ENCODE data around the gene SPATA21.
"Not testable (repeated sequence)": the region's sequence is repeated elsewhere in the genome, so short reads cannot be mapped to it uniquely, and the experiment has no call there.

The SPATA21 gene

DNA sequence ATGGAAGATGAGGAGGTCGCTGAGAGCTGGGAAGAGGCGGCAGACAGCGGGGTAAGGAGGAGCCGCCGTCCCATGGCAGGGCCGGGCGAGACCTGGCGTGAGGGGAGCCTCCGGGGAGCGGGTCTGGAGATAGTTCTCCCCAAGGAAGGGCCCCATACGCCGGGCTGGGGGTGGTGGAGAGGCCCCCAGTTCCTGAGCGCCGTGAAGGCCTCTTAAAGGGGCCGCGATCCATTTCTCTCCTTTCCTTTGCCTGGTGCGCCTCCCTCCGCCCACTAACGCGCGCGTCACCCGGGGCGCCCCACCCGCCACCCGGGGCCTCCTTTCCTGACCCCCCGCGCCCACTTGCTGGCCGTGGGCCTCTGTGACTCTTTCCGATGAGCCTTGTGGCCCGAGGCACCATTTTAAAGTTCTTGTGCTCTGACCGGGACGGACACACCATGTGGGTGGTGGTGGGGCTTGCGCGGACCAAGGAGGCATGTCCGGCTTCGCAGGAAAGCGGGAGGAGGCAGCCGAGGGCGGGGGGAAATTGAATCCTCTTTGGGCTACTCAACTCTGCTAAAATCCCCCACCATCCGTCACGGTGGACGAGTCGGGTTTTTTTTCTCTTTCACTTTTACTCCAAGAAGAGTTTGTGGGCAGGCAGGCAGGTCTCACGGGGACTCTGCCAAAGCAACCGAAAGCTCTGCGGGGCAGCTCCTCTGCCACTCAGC lies 69.8 kb downstream of the SPATA21 start:
- DNase-seq, result peak; percentile 62 to 94 (median 86)
- intact Hi-C loops (cut with DNase I), result loop anchor here (10.0 kb wide), 1 partner anchor 283 kb away; no protein-coding TSS in a partner anchor

DNA sequence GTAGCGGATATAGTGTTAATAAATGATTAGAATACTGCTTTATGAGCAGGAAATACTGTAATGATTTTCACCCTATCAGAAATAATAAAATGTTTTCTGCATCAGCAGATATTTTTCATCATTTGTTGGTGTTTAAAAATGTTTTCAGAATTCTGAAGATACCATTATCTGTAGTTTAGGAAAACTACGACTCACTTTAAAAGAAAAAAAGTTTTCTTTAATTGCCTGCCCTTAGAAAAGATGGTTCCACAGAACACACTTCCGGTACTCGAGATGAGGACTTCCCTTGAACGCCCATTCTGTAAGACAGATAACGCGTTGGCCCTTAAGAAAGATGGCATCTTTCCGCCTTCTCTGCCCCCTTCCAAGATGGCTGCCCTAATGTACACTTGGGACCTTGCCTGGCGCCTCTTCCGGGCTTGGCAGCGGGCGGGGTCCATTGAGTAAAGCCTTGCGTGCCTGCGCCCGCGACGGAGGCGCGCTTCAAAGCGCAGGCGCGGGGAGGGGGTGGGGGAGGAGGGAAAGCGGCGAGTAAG lies 70.4 kb downstream of the SPATA21 start, which contains the start of gene SZRD1:
TSS of gene SZRD1 (plus strand) at position 521 of the 536 bp plus-strand sequence. CDS start 16 bp downstream, outside the sequence.
- intact Hi-C loops (cut with DNase I), result loop anchor here (10.0 kb wide), 1 partner anchor 282 kb away; no protein-coding TSS in a partner anchor
- peak; percentile 92 to 99 (median 96) for DNase-seq

DNA sequence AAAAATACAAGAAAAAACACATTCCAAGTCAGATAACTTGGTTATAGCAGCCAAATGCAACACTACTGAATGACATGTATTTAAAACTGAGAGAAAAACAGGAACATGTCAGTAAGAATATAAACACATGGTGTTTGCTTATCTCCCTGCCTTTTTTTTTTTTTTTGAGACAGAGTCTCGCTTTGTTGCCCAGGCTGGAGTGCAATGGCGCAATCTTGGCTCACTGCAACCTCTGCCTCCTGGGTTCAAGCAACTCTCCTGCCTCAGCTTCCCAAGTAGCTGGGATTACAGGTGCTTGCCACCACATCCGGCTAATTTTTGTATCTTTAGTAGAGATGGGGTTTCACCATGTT lies 72.1 kb downstream of the SPATA21 start:
- DNase-seq, result not testable (repeated sequence)

DNA sequence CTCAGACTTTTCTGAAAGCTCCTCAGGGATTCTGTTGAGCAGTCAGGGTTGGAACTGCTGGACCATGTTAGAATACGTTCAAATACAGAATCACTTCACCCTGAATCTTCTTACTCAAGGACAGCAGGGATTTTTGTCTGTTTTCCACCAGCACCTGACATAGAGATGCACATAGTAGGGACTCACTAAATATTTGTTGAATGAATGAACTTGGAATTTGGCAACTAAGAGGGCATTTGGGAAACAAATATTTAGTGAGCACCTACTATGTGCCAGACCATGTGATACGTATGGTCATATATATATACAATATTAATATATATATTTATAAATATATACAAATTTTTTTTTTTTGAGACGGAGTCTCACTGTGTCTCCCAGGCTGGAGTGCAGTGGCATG lies 80.4 kb downstream of the SPATA21 start:
- intact Hi-C loops (cut with DNase I), result loop anchor here (10.0 kb wide), 1 partner anchor 112 kb away; no protein-coding TSS in a partner anchor
- DNase-seq, result no peak

More for the DNA sequence above, 72.1 kb downstream of the SPATA21 start:
- intact Hi-C loops (cut with DNase I), result loop anchor here (10.0 kb wide), 1 partner anchor 280 kb away; no protein-coding TSS in a partner anchor

DNA sequence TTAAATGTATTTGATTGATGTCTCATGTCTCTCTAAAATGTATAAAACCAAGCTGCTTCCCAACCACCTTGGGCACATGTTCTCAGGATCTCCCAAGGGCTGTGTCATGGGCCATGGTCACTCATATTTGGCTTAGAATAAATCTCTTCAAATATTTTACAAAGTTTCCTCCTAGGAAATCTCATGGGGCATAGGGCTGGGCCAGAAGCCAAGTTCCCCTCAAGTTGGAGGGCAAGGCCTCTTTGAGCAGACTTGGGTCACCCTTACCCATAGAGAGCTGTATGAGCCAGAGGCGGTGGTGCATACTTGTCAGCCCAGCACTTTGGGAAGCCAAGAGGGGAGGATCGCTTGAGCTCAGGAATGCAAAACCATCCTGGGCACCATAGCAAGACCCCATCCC lies 82.6 kb downstream of the SPATA21 start:
- DNase-seq, result peak in 1 of 42 donors; percentile 22
- intact Hi-C loops (cut with DNase I), result loop anchor here (10.0 kb wide), 1 partner anchor 110 kb away; no protein-coding TSS in a partner anchor

DNA sequence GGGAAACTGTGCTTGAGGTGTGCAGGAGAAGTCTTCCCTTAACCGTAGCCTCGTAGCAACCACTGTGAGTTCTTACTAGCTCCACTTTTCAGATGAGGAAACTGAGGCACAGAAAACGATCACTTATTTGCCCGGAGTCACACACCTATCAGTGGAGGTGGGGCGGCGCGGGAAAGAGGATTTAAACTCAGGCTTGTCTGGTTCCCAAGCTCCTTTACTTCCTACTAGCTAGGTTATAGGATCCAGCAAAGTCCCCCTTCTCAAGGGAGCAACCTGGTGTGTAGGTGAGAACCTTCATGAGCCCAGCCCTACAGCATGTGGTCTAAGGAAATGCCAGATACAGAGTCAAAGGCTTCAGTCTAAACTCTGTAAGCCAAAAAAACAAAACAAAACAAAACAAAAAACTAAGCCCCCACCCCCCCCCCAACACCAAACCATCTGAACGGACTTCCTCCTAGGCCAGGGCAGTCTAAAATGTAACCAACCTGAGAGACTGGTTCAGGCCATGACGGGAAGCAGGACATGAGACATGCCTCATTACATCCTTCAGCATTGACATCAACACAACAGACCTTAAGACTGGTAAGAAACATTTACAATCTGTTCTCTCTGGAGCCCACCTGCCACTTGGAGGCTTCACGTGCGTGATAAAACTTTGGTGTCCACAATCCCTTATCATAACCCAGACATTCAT lies 84.2 kb downstream of the SPATA21 start:
- DNase-seq, result peak in 10 of 42 donors; percentile 6 to 46 (median 32)
- intact Hi-C loops (cut with DNase I), result loop anchor here (10.0 kb wide), 1 partner anchor 108 kb away; no protein-coding TSS in a partner anchor

DNA sequence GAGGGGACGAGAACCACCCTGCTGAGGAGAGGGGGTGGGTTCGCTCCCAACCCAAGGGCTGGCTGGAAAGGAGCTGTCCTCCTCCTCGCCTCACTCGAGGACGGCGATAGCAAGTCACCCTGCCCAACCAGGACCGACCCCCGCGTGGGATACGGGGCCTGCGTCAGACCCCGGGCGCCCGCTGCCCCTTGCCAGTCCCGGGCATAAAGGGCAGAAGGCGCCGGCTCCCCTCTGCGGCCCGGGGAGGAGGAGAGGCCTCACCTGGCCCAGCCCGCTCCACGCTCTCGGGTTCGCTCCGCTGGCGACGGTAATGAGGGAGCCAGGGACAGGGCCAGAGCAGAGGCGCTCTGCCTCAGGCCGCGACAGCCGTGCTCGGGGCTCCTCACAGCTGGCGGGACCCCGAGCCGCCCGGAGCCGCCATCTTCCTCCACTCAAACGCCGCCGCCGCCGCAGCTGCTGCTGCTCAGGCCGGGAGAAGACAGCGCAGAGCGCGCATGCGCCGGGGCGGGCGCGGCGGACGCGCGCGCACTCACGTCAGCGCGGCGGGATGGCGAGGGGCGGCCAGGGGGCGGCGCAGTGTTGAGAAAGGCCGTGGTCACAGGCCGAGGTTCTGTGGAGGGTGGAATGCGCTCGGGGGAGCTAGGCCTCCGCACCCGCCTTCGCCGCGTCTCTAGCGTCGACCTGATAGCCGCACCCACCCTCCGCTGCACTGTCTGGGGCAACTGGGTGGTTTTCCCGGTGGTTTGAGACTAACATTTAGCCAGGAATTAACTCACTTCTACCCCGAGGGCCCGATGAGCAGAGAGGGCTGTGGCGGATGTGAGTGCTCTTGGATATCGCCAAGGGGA lies 85.0 kb downstream of the SPATA21 start, which contains the start of gene FBXO42:
TSS of gene FBXO42 (minus strand) at position 487 of the 848 bp plus-strand sequence. CDS start 37,062 bp downstream, outside the sequence.
- peak; percentile 63 to 95 (median 90) for DNase-seq
- intact Hi-C loops (cut with DNase I), result loop anchor here (10.0 kb wide), 1 partner anchor 107 kb away; no protein-coding TSS in a partner anchor

DNA sequence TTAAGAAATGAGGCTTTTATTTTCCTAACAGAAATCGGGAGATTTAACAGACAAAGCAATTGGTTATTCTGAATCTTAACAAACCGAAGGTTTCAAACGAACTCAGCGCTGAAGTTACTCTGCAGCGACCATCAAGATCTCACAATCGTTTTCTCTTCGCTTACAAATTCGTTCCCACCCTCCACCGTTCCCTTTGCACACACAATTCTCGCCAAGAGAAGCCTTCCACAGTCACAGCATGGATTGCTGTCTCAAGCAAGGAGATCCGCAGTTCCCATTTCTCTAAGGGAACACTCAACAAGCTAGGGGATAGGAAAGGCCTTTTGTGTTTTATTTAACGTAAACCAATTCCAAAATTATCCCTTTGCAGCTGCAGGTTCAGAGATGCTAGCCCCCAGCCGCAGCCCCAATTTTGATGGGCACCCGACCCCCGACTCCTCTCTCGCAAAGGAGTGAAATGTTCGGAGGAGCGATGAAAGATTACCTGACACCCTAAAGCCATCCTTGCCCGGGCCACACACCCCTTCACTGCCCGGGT lies 85.7 kb downstream of the SPATA21 start:
- intact Hi-C loops (cut with DNase I), result loop anchor here (10.0 kb wide), 1 partner anchor 107 kb away; no protein-coding TSS in a partner anchor
- peak in 22 of 42 donors; percentile 5 to 53 (median 33) for DNase-seq

DNA sequence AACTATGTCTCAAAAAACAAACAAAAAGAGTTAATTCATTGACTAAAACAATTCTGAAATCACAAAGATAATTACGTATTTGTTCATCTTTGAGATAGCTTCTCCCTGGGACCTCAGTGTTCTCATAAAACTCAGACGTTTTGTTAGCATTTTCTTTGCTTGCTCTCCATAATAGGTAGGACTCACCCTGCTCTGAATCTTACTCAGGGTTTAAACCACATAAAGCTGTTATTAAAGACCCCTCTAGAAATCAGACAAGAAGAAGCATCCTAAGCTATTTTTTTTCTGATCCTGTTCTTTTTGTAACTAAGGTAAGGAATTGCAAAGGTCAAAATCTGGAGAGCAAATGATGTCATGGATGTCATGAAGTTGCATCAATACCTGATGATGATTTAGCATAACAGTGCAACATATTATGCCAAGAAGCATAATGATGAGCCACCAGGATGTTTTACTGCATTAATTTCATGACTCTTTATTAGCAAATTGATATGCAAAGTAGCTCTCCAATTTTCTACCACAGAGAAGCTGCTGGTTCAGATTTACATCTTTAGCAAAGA lies 87.3 kb downstream of the SPATA21 start:
- no peak for DNase-seq
- intact Hi-C loops (cut with DNase I), result loop anchor here (10.0 kb wide), 1 partner anchor 105 kb away; no protein-coding TSS in a partner anchor
